H1 (cell line): ENCODE data around the gene GPR39. TPM values are rescaled to one million over a fixed set of nuclear protein-coding genes. Genes with fewer than 3 reads are reported as not detected.

Source experiments
- CTCF ChIA-PET: fragments of 300-600 bp; sonication (Branson Sonifier 250); formaldehyde crosslinking; loops from one replicate; lab custom pipeline; 2021; ENCODE audit not compliant: partially characterized antibody; lab: Charles Lee
- POLR2A ChIA-PET: fragments of 300-600 bp; sonication (Branson Sonifier 250); formaldehyde crosslinking; loops from one replicate; lab custom pipeline; 2021; ENCODE audit warnings: inconsistent platforms; ENCODE audit not compliant: partially characterized antibody; lab: Charles Lee
- DNase-seq, 2 experiments: peaks; one replicate each; pipeline versions ENCODE4 v3.0.0 to v3.0.0-alpha.2; 2010 to 2022; ENCODE audit warnings: low spot score in 2 of 2, low read depth in 1 of 2, mixed read lengths in 1 of 2
- FAIRE-seq: peaks from 2 replicates; lab custom pipeline; 2011; peaks lifted over from hg19 to GRCh38; lab: Jason Lieb, UNC
- H2AFZ ChIP-seq: 2 replicates; pipeline ENCODE4 v1.8.1; 2012; ENCODE audit warnings: low read length, inconsistent platforms
- H2AK5ac ChIP-seq: 2 replicates; pipeline ENCODE4 v1.6.1; 2013; ENCODE audit warnings: low read depth, low read length
- H2BK120ac ChIP-seq: replicated peaks from 2 replicates; pipeline ENCODE3; 2013; ENCODE audit warnings: low read depth, low read length, inconsistent platforms
- H2BK12ac ChIP-seq: 2 replicates; pipeline ENCODE4 v1.6.1; 2013; ENCODE audit warnings: low read depth, low read length
- H2BK15ac ChIP-seq: 2 replicates; pipeline ENCODE4 v1.6.1; 2013; ENCODE audit warnings: low read length
- H2BK20ac ChIP-seq: 2 replicates; pipeline ENCODE4 v1.6.1; 2013; ENCODE audit warnings: low read length
- H2BK5ac ChIP-seq: 2 replicates; pipeline ENCODE4 v1.6.1; 2013; ENCODE audit warnings: low read depth, low read length
- H3K14ac ChIP-seq: 2 replicates; pipeline ENCODE4 v1.6.1; 2013; ENCODE audit warnings: inconsistent platforms; ENCODE audit not compliant: insufficient read length
- H3K18ac ChIP-seq: 2 replicates; pipeline ENCODE4 v1.6.1; 2013; ENCODE audit warnings: low read length; ENCODE audit errors: extremely low read depth
- H3K23ac ChIP-seq: 2 replicates; pipeline ENCODE4 v1.6.1; 2013; ENCODE audit warnings: inconsistent platforms; ENCODE audit not compliant: insufficient read length
- H3K23me2 ChIP-seq: 2 replicates; pipeline ENCODE4 v1.6.1; 2013; ENCODE audit warnings: low read depth, low read length
- H3K27ac ChIP-seq: 2 replicates; pipeline ENCODE4 v1.6.1; 2011; ENCODE audit warnings: low read depth, low read length, inconsistent platforms
- H3K27me3 ChIP-seq, 4 experiments: replicated peaks in 1 of 4; 1 replicate in 1 of 4; 2 replicates in 3 of 4; pipeline versions ENCODE4 v1.6.1 to v1.8.1; 2011 to 2013; ENCODE audit warnings: low read length in 3 of 4, mild to moderate bottlenecking in 3 of 4, inconsistent platforms in 2 of 4, mixed read lengths in 2 of 4, moderate library complexity in 1 of 4; ENCODE audit not compliant: control insufficient read depth in 3 of 4, insufficient read depth in 3 of 4; ENCODE audit errors: extremely low read depth in 1 of 4
- H3K36me3 ChIP-seq, 4 experiments: 2 replicates each; pipeline versions ENCODE4 v1.6.1 to v1.8.1; 2011 to 2013; ENCODE audit warnings: mild to moderate bottlenecking in 4 of 4, low read length in 3 of 4, moderate library complexity in 2 of 4, control low read depth in 1 of 4, inconsistent platforms in 1 of 4; ENCODE audit not compliant: insufficient read depth in 4 of 4, control insufficient read depth in 2 of 4
- H3K4ac ChIP-seq: replicated peaks from 2 replicates; pipeline ENCODE3; 2013; ENCODE audit warnings: low read length, low read depth, mixed read lengths, inconsistent platforms; ENCODE audit not compliant: insufficient read length
- H3K4me1 ChIP-seq, 4 experiments: replicated peaks in 1 of 4; 1 replicate in 1 of 4; 2 replicates in 3 of 4; pipeline versions ENCODE4 v1.6.1 to v1.8.1; 2011 to 2013; ENCODE audit warnings: low read length in 3 of 4, inconsistent platforms in 2 of 4, mixed read lengths in 1 of 4; ENCODE audit not compliant: insufficient read depth in 4 of 4, control insufficient read depth in 3 of 4
- H3K4me2 ChIP-seq, 2 experiments: 2 replicates each; pipeline versions ENCODE4 v1.6.1 to v1.8.1; 2011 to 2013; ENCODE audit warnings: low read depth in 2 of 2, low read length in 2 of 2, control low read depth in 1 of 2, inconsistent platforms in 1 of 2, mild to moderate bottlenecking in 1 of 2; ENCODE audit not compliant: insufficient read depth in 1 of 2
- H3K4me3 ChIP-seq, 4 experiments: fragments of 200-600, 300-600 bp in 1 of 4; sonication (generic), shearing (Covaris generic), sonication (Bioruptor Twin) in 1 of 4; 2 replicates each; pipeline versions ENCODE4 v1.5.1 to v1.8.1; 2011 to 2016; ENCODE audit warnings: low read length in 4 of 4, low read depth in 3 of 4, control low read depth in 2 of 4, inconsistent platforms in 2 of 4, mild to moderate bottlenecking in 2 of 4, mixed read lengths in 1 of 4, moderate library complexity in 1 of 4; ENCODE audit not compliant: insufficient read depth in 2 of 4; ENCODE audit errors: extremely low read depth in 1 of 4
- H3K56ac ChIP-seq: replicated peaks from 2 replicates; pipeline ENCODE3; 2013; ENCODE audit warnings: low read depth, mild to moderate bottlenecking, mixed read lengths, low read length, inconsistent platforms; ENCODE audit not compliant: insufficient read length
- H3K79me1 ChIP-seq: 2 replicates; pipeline ENCODE4 v1.6.1; 2013; ENCODE audit warnings: low read depth, low read length, control low read depth
- H3K79me2 ChIP-seq, 2 experiments: 2 replicates each; pipeline versions ENCODE4 v1.6.1 to v1.8.1; 2012 to 2013; ENCODE audit warnings: low read length in 2 of 2, mild to moderate bottlenecking in 2 of 2, inconsistent platforms in 1 of 2; ENCODE audit not compliant: insufficient read depth in 2 of 2, control insufficient read depth in 1 of 2
- H3K9ac ChIP-seq, 4 experiments: replicated peaks in 1 of 4; 1 replicate in 1 of 4; 2 replicates in 3 of 4; pipeline versions ENCODE4 v1.6.1 to v1.8.1; 2011 to 2013; ENCODE audit warnings: low read depth in 3 of 4, low read length in 3 of 4, control low read depth in 2 of 4, mild to moderate bottlenecking in 2 of 4, moderate library complexity in 2 of 4, inconsistent platforms in 1 of 4; ENCODE audit errors: extremely low read depth in 1 of 4
- H3K9me3 ChIP-seq, 2 experiments: 2 replicates each; pipeline versions ENCODE4 v1.6.1 to v1.8.1; 2012 to 2013; ENCODE audit warnings: mild to moderate bottlenecking in 2 of 2, moderate library complexity in 2 of 2, control low read depth in 1 of 2, inconsistent platforms in 1 of 2, low read depth in 1 of 2, low read length in 1 of 2, mixed read lengths in 1 of 2; ENCODE audit not compliant: insufficient read depth in 2 of 2
- H4K20me1 ChIP-seq, 2 experiments: replicated peaks in 1 of 2; 2 replicates each; pipeline versions ENCODE3 to v1.8.1; 2011 to 2013; ENCODE audit warnings: inconsistent platforms in 2 of 2, low read length in 2 of 2, mild to moderate bottlenecking in 1 of 2; ENCODE audit not compliant: insufficient read depth in 2 of 2, control insufficient read depth in 1 of 2
- H4K5ac ChIP-seq: 2 replicates; pipeline ENCODE4 v1.6.1; 2013; ENCODE audit warnings: low read length, low read depth, mixed read lengths, inconsistent platforms; ENCODE audit not compliant: insufficient read length
- H4K8ac ChIP-seq: 2 replicates; pipeline ENCODE4 v1.8.0; 2013; ENCODE audit warnings: mild to moderate bottlenecking, moderate library complexity, low read length, inconsistent platforms; ENCODE audit not compliant: insufficient read depth; ENCODE audit errors: extremely low read depth
- H4K91ac ChIP-seq: replicated peaks from 2 replicates; pipeline ENCODE3; 2013; ENCODE audit warnings: low read length, mixed read lengths, inconsistent platforms; ENCODE audit not compliant: insufficient read length
- KDM1A ChIP-seq: fragments of 200-600, 300-600 bp; sonication (generic); IDR thresholded peaks from 2 replicates; pipeline ENCODE4 v1.7.1; 2016; ENCODE audit warnings: mild to moderate bottlenecking, low read length, borderline replicate concordance
- MAFK ChIP-seq: IDR thresholded peaks from 2 replicates; pipeline ENCODE4 v1.6.1; 2012; ENCODE audit warnings: low read depth, mild to moderate bottlenecking, improper control_type of control experiment, low read length
- RFX5 ChIP-seq: IDR thresholded peaks from 2 replicates; pipeline ENCODE4 v1.6.1; 2011; ENCODE audit warnings: low read depth, low read length, improper control_type of control experiment, borderline replicate concordance
- TBP ChIP-seq: IDR thresholded peaks from 2 replicates; pipeline ENCODE4 v1.6.1; 2011; ENCODE audit warnings: low read depth, low read length, improper control_type of control experiment
- WGBS, 2 experiments: shearing (Covaris generic) in 1 of 2; methylation state at CpG; one replicate each; pipeline versions ENCODE4 v1.1.6 to v1.1.7; 2013 to 2015; ENCODE audit warnings: low lambda C conversion rate in 2 of 2, mixed read lengths in 2 of 2, inconsistent platforms in 1 of 2, low coverage in 1 of 2, missing lambda C conversion rate in 1 of 2; ENCODE audit not compliant: insufficient replicate concordance in 2 of 2, insufficient coverage in 1 of 2, insufficient read length in 1 of 2; ENCODE audit errors: extremely low coverage in 1 of 2, missing lambda C conversion rate in 1 of 2; 5-methylcytosine and 5-hydroxymethylcytosine counted together
- polyA plus RNA-seq, 7 experiments: library from polyadenylated mRNA; depleted of rRNA in 3 of 7; stranded (reverse) in 5 of 7; unstranded in 2 of 7; fragments of >200 nt in 5 of 7; fragments of 200-250 nt in 2 of 7; gene quantifications; 1 replicate in 5 of 7; 2 replicates in 1 of 7; 4 replicates in 1 of 7; pipeline versions ENCODE4 v1.2.1 to v1.2.3, GENCODE V29; 2011 to 2013; ENCODE audit warnings: missing spikeins in 2 of 7, mixed read lengths in 2 of 7
- total RNA-seq: library from RNA; stranded (reverse); fragmentation: NEBNext Ultra II Directional; extraction: Animal tissue kit (Norgen Biotek cat#: 25700); gene quantifications from 2 replicates; pipeline ENCODE4 v1.2.1, GENCODE V29; 2021

GPR39 gene
- total and polyA plus RNA-seq, 2 of the 8 experiments (the other 6 are each of a cell fraction or from before 2014, with no cell fraction given) = 0.63 to 2.7 TPM

DNA sequence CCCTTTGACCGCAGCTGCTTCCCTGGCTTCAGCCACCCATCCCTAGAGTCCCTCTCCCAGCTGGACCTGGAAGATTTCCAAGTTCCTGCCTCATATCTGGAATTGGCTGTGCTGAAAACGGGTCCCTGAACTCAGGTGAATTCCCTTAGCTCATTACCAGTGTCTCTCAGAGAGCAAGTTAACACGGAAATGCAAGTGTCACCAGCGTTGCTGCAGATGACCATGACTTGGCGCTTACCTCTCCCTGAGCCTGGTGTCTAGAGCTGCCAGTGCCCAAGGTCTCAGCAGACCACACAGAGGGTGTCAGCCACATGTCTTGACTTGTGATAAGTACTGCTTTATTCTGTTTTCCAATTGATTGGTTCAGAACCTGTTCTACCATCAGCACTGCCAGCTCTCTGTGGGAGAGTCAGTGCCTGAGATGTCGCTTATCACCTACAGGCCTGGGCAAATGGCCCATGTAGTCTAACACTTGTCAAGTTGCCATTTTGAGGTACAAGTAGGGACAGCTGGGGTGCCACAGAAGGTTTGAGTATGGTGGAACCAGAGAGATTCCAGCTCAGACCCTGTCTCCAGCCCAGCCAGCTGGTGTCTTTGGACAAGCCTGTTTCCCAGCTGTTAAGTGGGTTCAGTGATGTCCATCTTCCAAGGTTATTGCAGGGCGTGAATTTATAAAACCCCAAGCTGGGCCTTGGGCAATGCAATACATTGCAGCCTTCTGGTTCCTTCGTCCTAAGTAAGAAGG, 204.7 kb downstream of the GPR39 start:
- no peaks in the 10 kb centered on the region for H3K27me3 ChIP-seq
- H2BK120ac ChIP-seq = no peak overlapping the region
- no peak overlapping the region for H3K18ac ChIP-seq
- H3K9me3 ChIP-seq = peaks cover 6 to 8% of the 10 kb centered on the region in 2 experiments; a peak in 1 of 4 replicates
- H3K79me2 ChIP-seq = no peaks in the 10 kb centered on the region
- H2BK20ac ChIP-seq = no peak overlapping the region
- no peak for FAIRE-seq
- peaks cover 0 to 6% (median 4%) of the 10 kb centered on the region in 4 experiments; a peak in 4 of 7 replicates for H3K4me1 ChIP-seq
- no peak overlapping the region for H3K27ac ChIP-seq
- H4K5ac ChIP-seq = no peak overlapping the region
- H3K79me1 ChIP-seq = no peaks in the 10 kb centered on the region
- no peaks in the 10 kb centered on the region for H3K36me3 ChIP-seq
- no peak overlapping the region for H3K4ac ChIP-seq
- H3K9ac ChIP-seq = no peak overlapping the region
- no peak overlapping the region for H3K4me2 ChIP-seq
- H2AK5ac ChIP-seq = no peak overlapping the region
- no peak overlapping the region for H2AFZ ChIP-seq
- peak overlapping the region; percentile 10 for H4K91ac ChIP-seq
- no peak overlapping the region for H2BK5ac ChIP-seq
- no peak overlapping the region for H3K56ac ChIP-seq
- H3K23me2 ChIP-seq = no peaks in the 10 kb centered on the region
- no peak overlapping the region for H3K4me3 ChIP-seq
- POLR2A ChIA-PET = no interaction called here
- no peak overlapping the region for H3K14ac ChIP-seq
- no peak overlapping the region for H4K8ac ChIP-seq
- no peak for DNase-seq
- CTCF ChIA-PET = interaction anchor here (1.1 kb wide), 2 partner anchors 290 to 551 kb away, joined by 4 read pairs; no protein-coding TSS in a partner anchor
- no peak overlapping the region for H3K23ac ChIP-seq
- WGBS, 2 experiments = 89% methylated on average over 8 of the region's 8 CpGs; no CpG with 5 or more reads in 1 of the 2 experiments
- TF ChIP-seq RFX5 (no peak), TBP (no peak), KDM1A (no peak), MAFK (no peak)
- H2BK15ac ChIP-seq = 0 out of 2 replicates have a peak overlapping the region, but pooled peaks have one; percentile 40
- no peaks in the 10 kb centered on the region for H4K20me1 ChIP-seq
- H2BK12ac ChIP-seq = no peak overlapping the region
